GM12878 (cell line): ENCODE results near the gene CDR2. TPM values are rescaled to one million over a fixed set of nuclear protein-coding genes. Genes with fewer than 3 reads are reported as not detected.

Source experiments
- CEBPB ChIP-seq, 2 experiments: fragments of 150-350 bp in 1 of 2; IDR thresholded peaks; 2 replicates each; pipeline ENCODE4 v1.6.1; 2012 to 2014; ENCODE audit warnings: low read depth in 2 of 2, low read length in 2 of 2, borderline replicate concordance in 1 of 2, inconsistent platforms in 1 of 2
- CHD2 ChIP-seq: IDR thresholded peaks from 2 replicates; pipeline ENCODE4 v1.6.1; 2011; ENCODE audit warnings: low read depth, low read length, improper control_type of control experiment, borderline replicate concordance
- EED ChIP-seq: sonication (generic); IDR thresholded peaks from 2 replicates; pipeline ENCODE4 v1.6.1; 2016; ENCODE audit warnings: antibody characterized with exemption, low read depth
- EP300 ChIP-seq, 2 experiments: fragments of 150-350 bp in 1 of 2; IDR thresholded peaks; 2 replicates each; pipeline ENCODE4 v1.6.1; 2011 to 2012; ENCODE audit warnings: low read depth in 2 of 2, low read length in 2 of 2, borderline replicate concordance in 1 of 2, improper control_type of control experiment in 1 of 2, inconsistent platforms in 1 of 2; ENCODE audit not compliant: control insufficient read depth in 1 of 2
- GATAD2B ChIP-seq: fragments of 450-650 bp; conservative IDR thresholded peaks from 2 replicates; pipeline ENCODE4 v1.6.1; 2017; ENCODE audit warnings: low read depth, mild to moderate bottlenecking, moderate library complexity
- HDGF ChIP-seq: fragments of 450-650 bp; IDR thresholded peaks from 2 replicates; pipeline ENCODE4 v1.6.1; 2016; ENCODE audit warnings: antibody characterized with exemption
- IKZF2 ChIP-seq, 2 experiments: fragments of 450-650 bp; IDR thresholded peaks; 2 replicates each; pipeline ENCODE4 v1.6.1; 2017; ENCODE audit warnings: mild to moderate bottlenecking in 2 of 2, moderate library complexity in 2 of 2
- IRF4 ChIP-seq: IDR thresholded peaks from 2 replicates; pipeline ENCODE4 v1.6.1; 2011; ENCODE audit warnings: low read depth, low read length
- RAD21 ChIP-seq: IDR thresholded peaks from 2 replicates; pipeline ENCODE4 v1.6.1; 2011; ENCODE audit warnings: mild to moderate bottlenecking, low read depth, low read length, moderate library complexity; ENCODE audit not compliant: insufficient read depth
- RELA ChIP-seq: fragments of 450-650 bp; IDR thresholded peaks from 2 replicates; pipeline ENCODE4 v1.8.0; 2014; ENCODE audit warnings: borderline replicate concordance; ENCODE audit not compliant: partially characterized antibody
- SIN3A ChIP-seq: IDR thresholded peaks from 2 replicates; pipeline ENCODE4 v1.6.1; 2012; ENCODE audit warnings: low read depth, low read length, improper control_type of control experiment
- SMAD5 ChIP-seq: IDR thresholded peaks from 2 replicates; pipeline ENCODE4 v1.6.1; 2016; ENCODE audit warnings: antibody characterized with exemption, low read depth
- SREBF1 ChIP-seq: IDR thresholded peaks from 2 replicates; pipeline ENCODE4 v1.6.1; 2012; ENCODE audit warnings: mild to moderate bottlenecking, low read length
- SREBF2 ChIP-seq: IDR thresholded peaks from 2 replicates; pipeline ENCODE4 v1.6.1; 2012; ENCODE audit warnings: mild to moderate bottlenecking, low read length
- USF2 ChIP-seq: IDR thresholded peaks from 2 replicates; pipeline ENCODE4 v1.6.1; 2011; ENCODE audit warnings: low read depth, low read length, improper control_type of control experiment, borderline replicate concordance
- polyA plus RNA-seq, 11 experiments: library from polyadenylated mRNA; depleted of rRNA in 4 of 11; unstranded in 6 of 11; stranded (reverse) in 5 of 11; fragments of >200 nt; fragmentation: Nextera tagmentation in 4 of 11; fragmentation: Illumina TruSeq in 1 of 11; extraction: Ambion mirVana in 4 of 11; extraction: Trizol in 1 of 11; gene quantifications; 1 replicate in 1 of 11; 2 replicates in 10 of 11; pipeline versions ENCODE4 v1.2.1 to v1.2.3, GENCODE V29; 2011 to 2016; ENCODE audit warnings: inconsistent platforms in 2 of 11, missing spikeins in 2 of 11, low read depth in 1 of 11
- total RNA-seq, 4 experiments: library from RNA; depleted of rRNA in 3 of 4; stranded (reverse); fragments of >200 nt in 3 of 4; fragmentation: Illumina TruSeq in 1 of 4; extraction: Trizol in 1 of 4; gene quantifications; 2 replicates each; pipeline versions ENCODE4 v1.2.1 to v1.2.3, GENCODE V29; 2013 to 2021
- TF ChIP-seq, protein P1 (sequence below): fragments of 450-650 bp; formaldehyde crosslinking; IDR thresholded peaks from 2 replicates; pipeline ENCODE4 v1.4.0; 2022; ENCODE audit warnings: mild to moderate bottlenecking, moderate library complexity
- TF ChIP-seq, protein P2 (sequence below): fragments of 450-650 bp; formaldehyde crosslinking; IDR thresholded peaks from 2 replicates; pipeline ENCODE4 v1.4.0; 2020; ENCODE audit warnings: mild to moderate bottlenecking, moderate library complexity
- TF ChIP-seq, protein P3 (sequence below): fragments of 450-650 bp; IDR thresholded peaks from 2 replicates; pipeline ENCODE4 v1.6.1; 2018; ENCODE audit warnings: mild to moderate bottlenecking, low read depth, moderate library complexity; ENCODE audit not compliant: partially characterized antibody

Gene CDR2
- total and polyA plus RNA-seq, 10 of the 15 experiments (the other 5 are each of a cell fraction or from before 2014, with no cell fraction given): 4.8 to 24.3 (median 19.2) TPM

DNA sequence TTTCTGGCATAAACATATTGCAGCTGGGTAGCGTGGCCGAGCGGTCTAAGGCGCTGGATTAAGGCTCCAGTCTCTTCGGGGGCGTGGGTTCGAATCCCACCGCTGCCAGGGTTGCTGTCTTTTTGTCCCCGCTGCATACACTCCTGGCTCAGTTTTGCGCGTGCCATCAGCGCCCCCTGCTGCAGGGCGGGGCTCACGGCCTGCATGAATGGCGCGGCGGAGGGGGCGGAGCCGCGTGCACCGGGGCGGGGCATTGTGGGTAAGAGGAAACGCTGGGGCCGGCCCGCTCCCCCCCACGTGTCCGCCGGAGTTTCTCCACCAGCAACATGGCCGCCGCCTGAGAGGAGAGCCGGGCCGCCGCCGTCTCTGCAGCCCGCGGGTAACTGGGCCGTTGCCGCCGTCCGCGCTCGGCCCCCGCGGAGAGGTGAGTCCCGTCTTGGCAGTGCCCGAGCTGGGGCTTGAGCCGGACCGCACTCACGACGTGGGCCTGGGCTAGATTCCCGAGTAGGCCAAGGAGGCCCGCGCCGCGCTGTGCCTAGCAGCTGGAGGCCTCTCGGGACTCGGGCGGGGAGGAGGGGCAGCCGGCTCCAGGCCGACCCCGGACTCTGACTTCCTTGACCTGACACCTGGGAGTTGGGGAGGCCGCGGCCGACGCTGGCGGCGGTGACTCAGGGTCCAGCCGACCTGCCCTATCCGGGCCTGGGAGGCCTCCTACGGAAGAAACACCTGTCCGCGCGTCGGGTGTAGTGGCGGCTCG is 77.1 kb downstream of the CDR2 start, which contains the start of gene POLR3E (continued):
- peak; percentile 4 to 92; a peak in 1 of 4 replicates for TF ChIP-seq EP300 (IDR thresholded peaks at IDR 0.05; ENCODE audit: borderline replicate concordance in 1 of 2, control insufficient read depth in 1 of 2, low read depth in 2 of 2, low read length in 2 of 2)
- TF ChIP-seq SREBF1: peak; percentile 45; the same call in 1 of the 2 replicates
- TF ChIP-seq EED: no peak; the same call in 1 of the 2 replicates
- TF ChIP-seq SIN3A: peak; percentile 16; the same call in 1 of the 2 replicates
- TF ChIP-seq SMAD5: peak; percentile 56; the same call in 1 of the 2 replicates
- TF ChIP-seq RELA: peak; percentile 97
- TF ChIP-seq GATAD2B: peak; percentile 84; the same call in 1 of the 2 replicates
- no peak for TF ChIP-seq CEBPB (IDR thresholded peaks at IDR 0.05; ENCODE audit: borderline replicate concordance in 1 of 2, low read depth in 2 of 2, low read length in 2 of 2)
- peak; percentile 10; the same call in 1 of the 2 replicates for TF ChIP-seq CHD2
- peak; percentile 71 for TF ChIP-seq USF2
- peak; percentile 71; the same call in 1 of the 2 replicates for TF ChIP-seq IRF4
- peak; percentile 48; the same call in 1 of the 2 replicates for TF ChIP-seq HDGF
- TF ChIP-seq, protein P1, sequence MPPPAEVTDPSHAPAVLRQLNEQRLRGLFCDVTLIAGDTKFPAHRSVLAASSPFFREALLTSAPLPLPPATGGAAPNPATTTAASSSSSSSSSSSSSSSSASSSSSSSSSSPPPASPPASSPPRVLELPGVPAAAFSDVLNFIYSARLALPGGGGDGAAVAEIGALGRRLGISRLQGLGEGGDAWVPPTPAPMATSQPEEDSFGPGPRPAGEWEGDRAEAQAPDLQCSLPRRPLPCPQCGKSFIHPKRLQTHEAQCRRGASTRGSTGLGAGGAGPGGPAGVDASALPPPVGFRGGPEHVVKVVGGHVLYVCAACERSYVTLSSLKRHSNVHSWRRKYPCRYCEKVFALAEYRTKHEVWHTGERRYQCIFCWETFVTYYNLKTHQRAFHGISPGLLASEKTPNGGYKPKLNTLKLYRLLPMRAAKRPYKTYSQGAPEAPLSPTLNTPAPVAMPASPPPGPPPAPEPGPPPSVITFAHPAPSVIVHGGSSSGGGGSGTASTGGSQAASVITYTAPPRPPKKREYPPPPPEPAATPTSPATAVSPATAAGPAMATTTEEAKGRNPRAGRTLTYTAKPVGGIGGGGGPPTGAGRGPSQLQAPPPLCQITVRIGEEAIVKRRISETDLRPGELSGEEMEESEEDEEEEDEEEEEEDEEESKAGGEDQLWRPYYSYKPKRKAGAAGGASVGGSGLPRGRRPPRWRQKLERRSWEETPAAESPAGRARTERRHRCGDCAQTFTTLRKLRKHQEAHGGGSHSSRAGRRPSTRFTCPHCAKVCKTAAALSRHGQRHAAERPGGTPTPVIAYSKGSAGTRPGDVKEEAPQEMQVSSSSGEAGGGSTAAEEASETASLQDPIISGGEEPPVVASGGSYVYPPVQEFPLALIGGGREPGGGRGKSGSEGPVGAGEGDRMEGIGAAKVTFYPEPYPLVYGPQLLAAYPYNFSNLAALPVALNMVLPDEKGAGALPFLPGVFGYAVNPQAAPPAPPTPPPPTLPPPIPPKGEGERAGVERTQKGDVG (CRISPR knock-in tag): no peak
- TF ChIP-seq RAD21: peak; percentile 86
- TF ChIP-seq, protein P2, sequence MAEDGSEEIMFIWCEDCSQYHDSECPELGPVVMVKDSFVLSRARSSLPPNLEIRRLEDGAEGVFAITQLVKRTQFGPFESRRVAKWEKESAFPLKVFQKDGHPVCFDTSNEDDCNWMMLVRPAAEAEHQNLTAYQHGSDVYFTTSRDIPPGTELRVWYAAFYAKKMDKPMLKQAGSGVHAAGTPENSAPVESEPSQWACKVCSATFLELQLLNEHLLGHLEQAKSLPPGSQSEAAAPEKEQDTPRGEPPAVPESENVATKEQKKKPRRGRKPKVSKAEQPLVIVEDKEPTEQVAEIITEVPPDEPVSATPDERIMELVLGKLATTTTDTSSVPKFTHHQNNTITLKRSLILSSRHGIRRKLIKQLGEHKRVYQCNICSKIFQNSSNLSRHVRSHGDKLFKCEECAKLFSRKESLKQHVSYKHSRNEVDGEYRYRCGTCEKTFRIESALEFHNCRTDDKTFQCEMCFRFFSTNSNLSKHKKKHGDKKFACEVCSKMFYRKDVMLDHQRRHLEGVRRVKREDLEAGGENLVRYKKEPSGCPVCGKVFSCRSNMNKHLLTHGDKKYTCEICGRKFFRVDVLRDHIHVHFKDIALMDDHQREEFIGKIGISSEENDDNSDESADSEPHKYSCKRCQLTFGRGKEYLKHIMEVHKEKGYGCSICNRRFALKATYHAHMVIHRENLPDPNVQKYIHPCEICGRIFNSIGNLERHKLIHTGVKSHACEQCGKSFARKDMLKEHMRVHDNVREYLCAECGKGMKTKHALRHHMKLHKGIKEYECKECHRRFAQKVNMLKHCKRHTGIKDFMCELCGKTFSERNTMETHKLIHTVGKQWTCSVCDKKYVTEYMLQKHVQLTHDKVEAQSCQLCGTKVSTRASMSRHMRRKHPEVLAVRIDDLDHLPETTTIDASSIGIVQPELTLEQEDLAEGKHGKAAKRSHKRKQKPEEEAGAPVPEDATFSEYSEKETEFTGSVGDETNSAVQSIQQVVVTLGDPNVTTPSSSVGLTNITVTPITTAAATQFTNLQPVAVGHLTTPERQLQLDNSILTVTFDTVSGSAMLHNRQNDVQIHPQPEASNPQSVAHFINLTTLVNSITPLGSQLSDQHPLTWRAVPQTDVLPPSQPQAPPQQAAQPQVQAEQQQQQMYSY (CRISPR knock-in tag): no peak
- TF ChIP-seq SREBF2: peak; percentile 98; the same call in 1 of the 2 replicates
- TF ChIP-seq IKZF2 (IDR thresholded peaks at IDR 0.05): peak; percentile 43 to 78; a peak in 3 of 4 replicates
- TF ChIP-seq, protein P3, sequence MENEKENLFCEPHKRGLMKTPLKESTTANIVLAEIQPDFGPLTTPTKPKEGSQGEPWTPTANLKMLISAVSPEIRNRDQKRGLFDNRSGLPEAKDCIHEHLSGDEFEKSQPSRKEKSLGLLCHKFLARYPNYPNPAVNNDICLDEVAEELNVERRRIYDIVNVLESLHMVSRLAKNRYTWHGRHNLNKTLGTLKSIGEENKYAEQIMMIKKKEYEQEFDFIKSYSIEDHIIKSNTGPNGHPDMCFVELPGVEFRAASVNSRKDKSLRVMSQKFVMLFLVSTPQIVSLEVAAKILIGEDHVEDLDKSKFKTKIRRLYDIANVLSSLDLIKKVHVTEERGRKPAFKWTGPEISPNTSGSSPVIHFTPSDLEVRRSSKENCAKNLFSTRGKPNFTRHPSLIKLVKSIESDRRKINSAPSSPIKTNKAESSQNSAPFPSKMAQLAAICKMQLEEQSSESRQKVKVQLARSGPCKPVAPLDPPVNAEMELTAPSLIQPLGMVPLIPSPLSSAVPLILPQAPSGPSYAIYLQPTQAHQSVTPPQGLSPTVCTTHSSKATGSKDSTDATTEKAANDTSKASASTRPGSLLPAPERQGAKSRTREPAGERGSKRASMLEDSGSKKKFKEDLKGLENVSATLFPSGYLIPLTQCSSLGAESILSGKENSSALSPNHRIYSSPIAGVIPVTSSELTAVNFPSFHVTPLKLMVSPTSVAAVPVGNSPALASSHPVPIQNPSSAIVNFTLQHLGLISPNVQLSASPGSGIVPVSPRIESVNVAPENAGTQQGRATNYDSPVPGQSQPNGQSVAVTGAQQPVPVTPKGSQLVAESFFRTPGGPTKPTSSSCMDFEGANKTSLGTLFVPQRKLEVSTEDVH: peak; percentile 76
